Activated CD8-positive, alpha-beta memory T cell treated with anti-CD3 and anti-CD28 coated beads for 48 hours (primary cell): ENCODE measurements around the gene BRD1.

Source experiments
- DNase-seq, 3 experiments: peaks; one replicate each; pipeline ENCODE4 v3.0.0-alpha.2; 2020; ENCODE audit warnings: low read depth in 2 of 3, low spot score in 2 of 3

Gene BRD1

GRCh38 chr22:49753961-49754695 is 73.5 kb downstream of the BRD1 start:
- no peak for DNase-seq

- no peak for DNase-seq
Observed at GRCh38 chr22:49753276-49753890, 74.3 kb downstream of the BRD1 start.

GRCh38 chr22:49752598-49753091 is 75.0 kb downstream of the BRD1 start:
- no peak for DNase-seq

- DNase-seq, result no peak
Observed at GRCh38 chr22:49751966-49752597, 75.6 kb downstream of the BRD1 start.

- no peak for DNase-seq
Observed at GRCh38 chr22:49751318-49751965, 76.2 kb downstream of the BRD1 start.

GRCh38 chr22:49749885-49750510 is 77.7 kb downstream of the BRD1 start:
- no peak for DNase-seq

GRCh38 chr22:49749227-49749626 is 78.4 kb downstream of the BRD1 start:
- no peak for DNase-seq

GRCh38 chr22:49748514-49748913 is 79.2 kb downstream of the BRD1 start:
- DNase-seq, result no peak

- no peak for DNase-seq
Observed at GRCh38 chr22:49747716-49748115, 80.0 kb downstream of the BRD1 start.

- DNase-seq, result no peak
Observed at GRCh38 chr22:49747130-49747529, 80.5 kb downstream of the BRD1 start.

GRCh38 chr22:49746065-49746464 is 81.6 kb downstream of the BRD1 start:
- no peak for DNase-seq

- DNase-seq, result no peak
Observed at GRCh38 chr22:49740242-49740641, 87.4 kb downstream of the BRD1 start.

GRCh38 chr22:49739138-49739537 is 88.5 kb downstream of the BRD1 start:
- DNase-seq, result no peak

- DNase-seq, result no peak
Observed at GRCh38 chr22:49738566-49738965, 89.1 kb downstream of the BRD1 start.

GRCh38 chr22:49738006-49738405 is 89.7 kb downstream of the BRD1 start:
- DNase-seq, result no peak

GRCh38 chr22:49737101-49737551 is 90.5 kb downstream of the BRD1 start:
- DNase-seq, result no peak

- DNase-seq, result no peak
Observed at GRCh38 chr22:49736538-49736937, 91.1 kb downstream of the BRD1 start.

- DNase-seq, result no peak
Observed at GRCh38 chr22:49735901-49736421, 91.7 kb downstream of the BRD1 start.

- DNase-seq, result no peak
Observed at GRCh38 chr22:49735411-49735900, 92.2 kb downstream of the BRD1 start.

GRCh38 chr22:49734882-49735281 is 92.8 kb downstream of the BRD1 start:
- DNase-seq, result no peak

GRCh38 chr22:49734390-49734789 is 93.3 kb downstream of the BRD1 start:
- no peak for DNase-seq
